ENCODE results near the gene TRABD.

TRABD gene

DNA sequence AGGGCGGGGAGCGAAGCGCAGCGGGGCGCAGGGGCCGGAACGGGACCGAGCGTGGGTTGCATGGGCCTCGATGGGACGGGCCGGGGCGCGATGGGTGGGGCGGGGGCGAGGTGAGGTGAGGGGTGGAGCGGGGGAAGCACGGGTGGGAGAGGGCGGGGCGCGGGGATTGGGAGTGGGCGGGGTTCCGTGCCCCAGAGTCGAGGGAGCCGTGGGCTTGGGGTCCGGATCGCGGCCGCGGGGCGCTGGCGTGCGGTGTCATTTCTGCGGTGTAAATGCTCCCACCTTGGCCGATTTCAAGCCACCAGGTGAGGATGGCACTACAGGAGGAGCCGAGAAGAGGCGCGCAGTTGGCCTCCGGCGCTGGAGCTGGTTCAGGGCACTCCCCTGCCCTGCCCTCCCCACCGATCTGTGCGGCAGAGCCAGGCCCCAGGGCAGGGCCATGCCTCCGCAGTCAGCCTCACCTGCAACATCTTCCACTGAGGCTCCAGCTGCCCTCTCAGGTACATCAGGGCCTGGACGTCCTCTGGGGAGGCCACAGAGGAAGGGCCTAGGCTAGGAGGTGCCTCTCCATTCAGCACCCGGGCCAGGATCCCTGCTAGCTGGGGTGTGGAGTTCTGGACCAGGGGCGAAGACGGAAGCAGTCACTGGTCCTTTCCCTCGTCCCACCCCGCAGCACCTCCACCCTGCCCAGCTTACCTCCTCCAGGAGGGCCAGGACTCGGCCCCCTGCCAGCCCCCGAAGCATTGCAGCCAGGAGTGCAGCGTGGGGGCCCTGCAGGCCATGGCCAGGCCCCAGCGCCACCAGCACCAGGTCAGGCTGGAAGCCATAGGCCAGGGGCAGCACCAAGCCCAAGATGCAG, 59.7 kb downstream of the TRABD start:
- Mint-ChIP-seq H3K9me3 (no peaks in the 10 kb centered on the region), H3K4me3 (peak overlapping the region; percentile 97), H3K27ac (peak overlapping the region; percentile 94), H3K36me3 (ENCODE audit: low read depth) (peaks cover 60% of the 10 kb centered on the region), H3K4me1 (ENCODE audit: low read depth) (peaks cover 73% of the 10 kb centered on the region), H3K27me3 (no peaks in the 10 kb centered on the region)
- intact Hi-C loops (cut with micrococcal nuclease) = loop anchor here (2.0 kb wide), 1 partner anchor 97 kb away; the partner anchor contains the start of gene PPP6R2

DNA sequence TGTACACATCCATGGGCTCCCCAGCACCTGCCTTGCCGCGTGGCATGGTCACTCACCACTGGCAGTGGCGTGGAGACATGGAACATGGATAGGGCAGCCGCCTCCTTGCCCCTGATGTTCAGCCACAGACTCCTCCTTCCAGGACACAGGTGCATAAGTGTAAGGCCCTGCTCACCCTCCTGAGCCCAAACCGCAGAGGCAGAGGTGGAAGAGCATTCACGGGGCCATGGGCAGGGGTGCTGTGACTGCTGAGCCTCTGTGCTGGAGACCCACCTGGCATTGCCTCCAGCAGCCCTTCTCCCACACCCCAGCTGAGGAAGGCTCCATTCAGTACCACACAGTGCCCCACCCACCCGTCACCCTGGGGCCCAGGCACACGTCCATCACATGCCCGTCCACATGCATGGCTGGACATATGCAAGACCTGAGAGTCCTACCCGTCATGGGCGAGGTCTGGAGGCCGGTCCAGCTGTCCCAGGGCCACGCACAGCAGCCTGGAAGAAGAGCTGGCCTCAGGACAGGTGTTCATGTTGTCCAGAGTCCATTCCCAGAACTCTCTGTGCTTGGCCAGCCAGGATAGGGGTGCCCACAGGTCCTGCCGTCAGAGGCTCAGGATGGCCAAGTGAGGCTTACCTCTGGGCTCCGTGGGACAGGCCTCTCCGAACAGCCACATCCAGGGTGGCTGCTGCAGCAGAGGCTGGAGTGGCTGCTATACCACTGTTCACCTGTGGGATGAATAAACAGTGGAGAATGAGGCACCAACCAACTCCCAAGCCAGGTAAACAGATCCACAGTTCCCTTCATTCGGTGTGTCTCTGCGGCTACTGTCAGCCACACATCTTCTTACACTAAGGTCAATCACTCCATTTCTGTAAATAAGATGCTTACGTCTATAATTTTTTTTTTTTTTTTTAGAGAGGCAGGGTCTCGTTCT, 60.8 kb downstream of the TRABD start:
- Mint-ChIP-seq H3K4me3 (peak overlapping the region; percentile 97), H3K27ac (peak overlapping the region; percentile 94), H3K9me3 (no peaks in the 10 kb centered on the region), H3K36me3 (ENCODE audit: low read depth) (peaks cover 58% of the 10 kb centered on the region), H3K27me3 (no peaks in the 10 kb centered on the region), H3K4me1 (ENCODE audit: low read depth) (peaks cover 71% of the 10 kb centered on the region)
- intact Hi-C loops (cut with micrococcal nuclease) = no loop called here

DNA sequence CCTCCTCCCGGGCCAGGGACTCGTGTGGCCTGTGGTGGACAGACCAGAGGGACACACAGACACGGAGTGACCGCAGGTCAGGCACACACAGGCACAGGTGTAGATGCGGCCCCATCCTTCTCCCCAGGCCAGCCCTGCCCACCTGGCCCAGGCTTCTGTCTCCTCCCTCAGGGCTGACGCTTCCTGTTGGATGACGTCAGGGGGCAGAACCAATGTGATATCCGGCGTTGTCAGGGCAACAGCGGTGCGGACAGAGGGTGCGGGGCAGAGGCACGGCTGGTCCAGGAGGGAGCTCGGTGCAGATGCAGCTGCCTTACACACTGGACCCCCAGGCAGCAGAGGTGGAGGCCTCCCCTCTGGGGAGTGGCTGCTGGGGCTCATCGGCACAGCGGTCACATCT, 62.0 kb downstream of the TRABD start:
- intact Hi-C loops (cut with micrococcal nuclease) = no loop called here
- peaks cover 70% of the 10 kb centered on the region for H3K4me1 Mint-ChIP-seq (ENCODE audit: low read depth)
- H3K27me3 Mint-ChIP-seq = no peaks in the 10 kb centered on the region
- no peaks in the 10 kb centered on the region for H3K9me3 Mint-ChIP-seq
- H3K27ac Mint-ChIP-seq = peak overlapping the region; percentile 45
- H3K36me3 Mint-ChIP-seq (ENCODE audit: low read depth) = peaks cover 58% of the 10 kb centered on the region
- no peak overlapping the region for H3K4me3 Mint-ChIP-seq

DNA sequence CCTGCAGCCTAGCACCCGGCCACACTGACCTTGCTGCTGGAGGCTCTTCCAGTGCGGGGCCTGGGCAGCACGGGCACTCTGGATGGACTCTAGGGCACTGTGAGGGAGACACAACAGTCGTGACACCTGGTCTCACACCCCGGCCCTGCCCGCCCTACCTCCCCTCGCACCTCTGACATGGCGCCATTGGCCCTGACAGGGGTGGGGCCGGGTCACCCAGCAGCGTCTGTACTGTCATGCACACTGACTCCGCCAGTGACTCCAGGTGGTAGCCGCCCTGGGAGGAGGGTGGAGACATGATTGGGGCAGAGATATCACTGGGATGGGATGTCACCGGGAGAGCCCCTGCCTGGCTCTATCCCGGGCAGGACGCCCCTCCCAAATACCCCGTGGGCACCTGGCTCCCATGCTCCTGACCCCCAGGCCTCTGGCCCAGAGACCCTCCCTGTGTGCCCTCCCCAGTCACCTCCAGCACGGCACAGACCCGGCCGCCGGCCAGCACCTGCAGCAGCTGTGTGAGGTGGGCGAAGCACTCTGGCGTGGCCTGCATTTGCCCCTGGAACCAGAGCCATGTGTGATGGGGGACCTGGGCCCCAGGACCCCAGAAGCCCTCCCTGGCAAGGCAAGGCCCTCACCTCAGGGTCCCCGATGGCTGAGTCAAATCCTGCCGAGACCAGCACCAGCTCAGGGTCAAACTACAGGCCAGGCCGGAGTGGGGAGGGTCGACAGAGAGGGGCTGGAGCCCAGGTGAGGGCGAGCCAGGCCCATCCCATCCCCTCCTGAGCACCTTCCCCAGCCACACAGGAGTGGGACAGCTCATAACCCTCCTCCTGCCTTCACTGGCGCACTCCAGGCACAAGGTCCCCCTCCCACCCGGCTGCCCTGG, 62.7 kb downstream of the TRABD start:
- H3K36me3 Mint-ChIP-seq (ENCODE audit: low read depth) = peaks cover 58% of the 10 kb centered on the region
- intact Hi-C loops (cut with micrococcal nuclease) = no loop called here
- no peaks in the 10 kb centered on the region for H3K27me3 Mint-ChIP-seq
- H3K4me1 Mint-ChIP-seq (ENCODE audit: low read depth) = peaks cover 63% of the 10 kb centered on the region
- no peak overlapping the region for H3K4me3 Mint-ChIP-seq
- H3K9me3 Mint-ChIP-seq = no peaks in the 10 kb centered on the region
- peak overlapping the region; percentile 45 for H3K27ac Mint-ChIP-seq
